ENCODE results near the gene CDH23.

The CDH23 gene

DNA sequence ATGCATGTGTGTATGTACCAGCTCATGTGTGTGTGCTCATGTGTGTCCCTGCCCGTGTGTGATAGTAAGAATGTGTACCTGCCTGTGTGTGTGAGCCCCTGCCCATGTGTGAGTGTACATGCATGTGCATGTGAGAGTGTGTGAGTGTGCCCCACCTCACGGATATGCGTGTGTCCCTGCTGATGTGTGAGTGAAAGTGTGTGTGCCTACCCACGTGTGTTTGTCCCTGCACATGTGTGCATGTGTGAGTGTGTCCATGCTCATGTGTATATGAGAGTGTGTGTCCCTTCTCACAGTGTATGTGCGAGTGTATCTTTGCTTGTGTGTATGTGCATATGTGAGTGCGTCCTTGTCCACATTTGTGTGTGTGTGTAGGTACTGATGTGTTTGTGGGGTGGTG is 69.6 kb downstream of the CDH23 start:
- no peak for DNase-seq (ENCODE audit: low read depth)
- TF ChIP-seq, protein P1, sequence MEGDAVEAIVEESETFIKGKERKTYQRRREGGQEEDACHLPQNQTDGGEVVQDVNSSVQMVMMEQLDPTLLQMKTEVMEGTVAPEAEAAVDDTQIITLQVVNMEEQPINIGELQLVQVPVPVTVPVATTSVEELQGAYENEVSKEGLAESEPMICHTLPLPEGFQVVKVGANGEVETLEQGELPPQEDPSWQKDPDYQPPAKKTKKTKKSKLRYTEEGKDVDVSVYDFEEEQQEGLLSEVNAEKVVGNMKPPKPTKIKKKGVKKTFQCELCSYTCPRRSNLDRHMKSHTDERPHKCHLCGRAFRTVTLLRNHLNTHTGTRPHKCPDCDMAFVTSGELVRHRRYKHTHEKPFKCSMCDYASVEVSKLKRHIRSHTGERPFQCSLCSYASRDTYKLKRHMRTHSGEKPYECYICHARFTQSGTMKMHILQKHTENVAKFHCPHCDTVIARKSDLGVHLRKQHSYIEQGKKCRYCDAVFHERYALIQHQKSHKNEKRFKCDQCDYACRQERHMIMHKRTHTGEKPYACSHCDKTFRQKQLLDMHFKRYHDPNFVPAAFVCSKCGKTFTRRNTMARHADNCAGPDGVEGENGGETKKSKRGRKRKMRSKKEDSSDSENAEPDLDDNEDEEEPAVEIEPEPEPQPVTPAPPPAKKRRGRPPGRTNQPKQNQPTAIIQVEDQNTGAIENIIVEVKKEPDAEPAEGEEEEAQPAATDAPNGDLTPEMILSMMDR (conservative IDR thresholded peaks at IDR 0.05; ENCODE audit: low read depth, low read length) = no peak
- H3K4me3 ChIP-seq (ENCODE audit: low read depth, low read length) = no peak overlapping the region

GRCh38 chr10:71467161-71467560 is 70.4 kb downstream of the CDH23 start:
- TF ChIP-seq, protein P1 (conservative IDR thresholded peaks at IDR 0.05; ENCODE audit: low read depth, low read length) = no peak
- H3K4me3 ChIP-seq (ENCODE audit: low read depth, low read length) = no peak overlapping the region
- DNase-seq (ENCODE audit: low read depth) = no peak

DNA sequence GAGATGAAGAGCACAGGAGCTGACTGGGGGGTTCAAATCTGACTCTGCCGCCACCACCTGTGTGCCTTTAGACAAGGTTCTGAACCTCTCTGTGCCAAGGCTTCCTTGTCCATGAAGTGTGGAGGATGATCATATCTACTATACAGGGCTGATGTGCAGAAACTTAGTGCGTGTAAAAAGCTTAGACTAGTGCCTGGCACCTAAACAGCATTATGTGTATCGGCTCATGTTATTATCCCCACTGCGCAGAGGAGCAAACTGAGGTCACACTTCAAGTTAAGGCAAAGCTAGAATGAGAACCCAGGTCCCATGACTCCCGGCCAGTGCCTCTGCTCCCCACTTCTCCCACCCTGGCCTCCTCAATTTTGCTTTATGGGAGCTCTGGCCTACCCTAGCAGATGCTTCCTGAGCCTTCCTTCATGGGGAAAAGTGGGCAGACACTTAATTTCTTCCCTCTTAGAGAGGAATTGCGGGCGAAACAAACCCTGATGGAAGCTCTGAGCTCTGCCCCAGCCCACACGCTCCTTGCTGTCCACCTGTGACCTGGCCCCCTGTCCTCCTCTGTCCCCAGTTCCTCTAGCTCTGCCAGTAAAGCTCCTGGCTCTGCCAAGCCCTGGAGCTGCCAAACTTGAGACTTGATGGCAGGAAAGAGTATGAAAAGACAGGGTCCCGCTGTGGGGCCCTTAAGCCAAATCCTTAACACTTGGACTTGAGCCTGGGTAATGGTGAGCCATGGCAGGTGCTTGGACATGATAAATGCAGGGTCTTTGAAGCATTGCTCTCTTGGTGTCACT is 71.0 kb downstream of the CDH23 start:
- H3K4me3 ChIP-seq (ENCODE audit: low read depth, low read length) = no peak overlapping the region
- TF ChIP-seq, protein P1 (conservative IDR thresholded peaks at IDR 0.05; ENCODE audit: low read depth, low read length) = no peak
- no peak for DNase-seq (ENCODE audit: low read depth)

- TF ChIP-seq, protein P1 (conservative IDR thresholded peaks at IDR 0.05; ENCODE audit: low read depth, low read length) = no peak
- no peak overlapping the region for H3K4me3 ChIP-seq (ENCODE audit: low read depth, low read length)
- no peak for DNase-seq (ENCODE audit: low read depth)
These were observed 71.8 kb downstream of the CDH23 start for GRCh38 chr10:71468363-71469094.

GRCh38 chr10:71471006-71471405 is 74.3 kb downstream of the CDH23 start:
- TF ChIP-seq, protein P1 (conservative IDR thresholded peaks at IDR 0.05; ENCODE audit: low read depth, low read length) = no peak
- H3K4me3 ChIP-seq (ENCODE audit: low read depth, low read length) = no peak overlapping the region
- DNase-seq (ENCODE audit: low read depth) = no peak

GRCh38 chr10:71471957-71472365 is 75.2 kb downstream of the CDH23 start:
- TF ChIP-seq, protein P1 (conservative IDR thresholded peaks at IDR 0.05; ENCODE audit: low read depth, low read length) = no peak
- no peak overlapping the region for H3K4me3 ChIP-seq (ENCODE audit: low read depth, low read length)
- peak; percentile 12 for DNase-seq (ENCODE audit: low read depth)

Measured in choroid plexus epithelial cell (primary cell).